Cardiac ventricle fibroblast (primary cell): ENCODE data around the gene RAP1B. TPM values are rescaled to one million over a fixed set of nuclear protein-coding genes. Genes with fewer than 3 reads are reported as not detected.

ENCODE experiments used
- total RNA-seq: library from RNA; depleted of rRNA; stranded (reverse); fragments of >200 nt; gene quantifications from 2 replicates; pipeline ENCODE4 v1.2.3, GENCODE V29; 2015

Gene RAP1B
- total RNA-seq = 157 and 160 TPM in 2 replicates

GRCh38 chr12:68610370-68611093 lies at the start of gene RAP1B:
RAP1B (plus strand) TSS chr12:68610899; CDS start chr12:68648725, 37,826 bp downstream.

DNA sequence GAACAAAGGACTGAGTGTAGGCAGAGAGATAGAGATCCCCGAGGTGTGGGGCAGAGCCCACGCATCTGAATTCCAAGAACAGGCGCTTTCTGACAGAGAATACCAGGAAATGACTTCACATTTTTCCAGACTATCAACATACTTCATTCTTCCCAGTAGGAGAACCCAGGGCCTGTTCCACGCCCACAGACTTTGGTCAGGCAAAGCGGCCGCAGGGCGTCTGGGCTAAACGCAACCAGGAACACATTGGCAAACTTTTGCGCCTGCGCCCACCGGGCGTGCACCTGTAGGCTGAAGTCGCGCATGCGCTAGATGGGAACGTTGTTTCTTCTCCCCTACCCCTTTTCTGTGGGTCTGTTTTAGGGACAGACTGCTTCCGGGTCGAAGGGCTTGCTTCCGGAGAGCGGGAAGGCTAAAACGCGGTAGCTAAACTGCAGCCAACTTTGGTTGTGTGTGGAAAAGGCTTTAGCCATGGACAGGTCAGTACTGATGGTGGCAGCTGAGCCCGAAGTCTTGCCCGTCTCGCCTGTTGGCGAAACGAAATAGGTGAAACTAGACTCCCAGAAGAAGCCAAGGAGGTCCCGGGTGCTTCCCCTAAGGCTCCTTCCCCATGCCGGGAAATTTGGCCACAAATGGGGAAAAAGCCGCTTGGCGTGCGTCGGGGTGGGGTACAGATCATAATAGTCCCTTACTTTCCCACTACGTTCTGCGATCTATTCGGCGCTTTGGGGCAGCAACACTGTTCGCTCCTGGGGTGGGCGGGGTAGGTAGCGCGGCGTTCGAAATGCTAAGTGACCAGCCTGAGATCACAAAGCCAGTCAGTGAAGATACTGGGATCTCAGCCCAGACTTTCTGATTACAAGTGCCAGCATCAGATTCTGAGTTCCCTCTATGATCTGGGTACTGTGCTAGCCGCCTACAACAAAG lies 76.2 kb downstream of the RAP1B start, which contains the start of gene NUP107:
Gene NUP107 (plus strand): TSS at position 384 of the 927 bp plus-strand sequence. CDS start 88 bp downstream, at position 472.

Other genes with a start within 250 kb of the RAP1B start
- gene NUP107, start 76.1 kb downstream of the RAP1B start, total RNA-seq = 18.5 and 22.5 TPM in 2 replicates
- 4.1 and 5.4 TPM in 2 replicates for gene SLC35E3, start 135.3 kb downstream of the RAP1B start, total RNA-seq
- 87.7 and 325 TPM in 2 replicates for gene MDM2, start 197.3 kb downstream of the RAP1B start, total RNA-seq